ENCODE measurements around the gene QKI. TPM values are rescaled to one million over a fixed set of nuclear protein-coding genes. Genes with fewer than 3 reads are reported as not detected.

Gene QKI
- polyA plus RNA-seq, 1 donor (not counting 4 experiments of a cell fraction or from before 2014, with no cell fraction given): 53.3 TPM

DNA sequence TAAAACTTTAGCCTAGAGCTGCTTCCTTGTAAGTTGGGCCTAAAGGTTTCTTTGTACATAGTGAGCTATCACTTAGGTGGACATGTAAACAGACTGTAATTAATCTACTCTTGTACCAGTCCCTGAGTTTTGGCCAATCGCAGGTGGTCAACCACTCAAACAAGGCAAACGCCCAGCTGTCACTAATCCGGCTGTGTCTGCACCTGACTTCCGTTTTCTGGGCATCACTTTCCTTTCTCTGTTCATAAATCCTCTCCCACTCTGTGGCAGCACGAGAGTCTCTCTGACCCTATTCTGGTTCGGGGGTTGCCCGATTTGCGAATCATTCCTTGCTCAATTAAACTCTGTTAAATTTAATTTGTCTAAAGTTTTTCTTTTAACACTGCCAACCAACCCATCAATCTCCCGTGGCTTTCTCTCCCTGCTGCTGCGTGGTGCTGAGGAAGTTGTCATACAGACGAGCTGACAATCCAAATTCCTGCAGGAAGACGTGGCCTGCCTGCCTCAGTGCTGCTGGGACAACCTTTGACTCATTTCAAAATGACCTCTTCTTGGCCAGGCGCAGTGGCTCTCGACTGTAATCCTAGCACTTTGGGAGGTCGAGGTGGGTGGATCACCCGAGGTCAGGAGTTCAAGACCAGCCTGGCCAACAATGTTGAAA is 206.3 kb downstream of the QKI start:
- FAIRE-seq: no peak
- H4K20me1 ChIP-seq (ENCODE audit: control insufficient read depth, extremely low read depth, insufficient read depth, low read length): no peaks in the 10 kb centered on the region
- TF ChIP-seq, protein P1, sequence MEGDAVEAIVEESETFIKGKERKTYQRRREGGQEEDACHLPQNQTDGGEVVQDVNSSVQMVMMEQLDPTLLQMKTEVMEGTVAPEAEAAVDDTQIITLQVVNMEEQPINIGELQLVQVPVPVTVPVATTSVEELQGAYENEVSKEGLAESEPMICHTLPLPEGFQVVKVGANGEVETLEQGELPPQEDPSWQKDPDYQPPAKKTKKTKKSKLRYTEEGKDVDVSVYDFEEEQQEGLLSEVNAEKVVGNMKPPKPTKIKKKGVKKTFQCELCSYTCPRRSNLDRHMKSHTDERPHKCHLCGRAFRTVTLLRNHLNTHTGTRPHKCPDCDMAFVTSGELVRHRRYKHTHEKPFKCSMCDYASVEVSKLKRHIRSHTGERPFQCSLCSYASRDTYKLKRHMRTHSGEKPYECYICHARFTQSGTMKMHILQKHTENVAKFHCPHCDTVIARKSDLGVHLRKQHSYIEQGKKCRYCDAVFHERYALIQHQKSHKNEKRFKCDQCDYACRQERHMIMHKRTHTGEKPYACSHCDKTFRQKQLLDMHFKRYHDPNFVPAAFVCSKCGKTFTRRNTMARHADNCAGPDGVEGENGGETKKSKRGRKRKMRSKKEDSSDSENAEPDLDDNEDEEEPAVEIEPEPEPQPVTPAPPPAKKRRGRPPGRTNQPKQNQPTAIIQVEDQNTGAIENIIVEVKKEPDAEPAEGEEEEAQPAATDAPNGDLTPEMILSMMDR (optimal IDR thresholded peaks at IDR 0.05 in 1 of 3, IDR thresholded peaks at IDR 0.05 in 1 of 3, conservative IDR thresholded peaks at IDR 0.05 in 1 of 3; ENCODE audit: extremely low read depth in 1 of 3, insufficient read depth in 2 of 3, low read length in 3 of 3): no peak
- TF ChIP-seq EZH2 (IDR thresholded peaks at IDR 0.05; ENCODE audit: low read length): no peak

DNA sequence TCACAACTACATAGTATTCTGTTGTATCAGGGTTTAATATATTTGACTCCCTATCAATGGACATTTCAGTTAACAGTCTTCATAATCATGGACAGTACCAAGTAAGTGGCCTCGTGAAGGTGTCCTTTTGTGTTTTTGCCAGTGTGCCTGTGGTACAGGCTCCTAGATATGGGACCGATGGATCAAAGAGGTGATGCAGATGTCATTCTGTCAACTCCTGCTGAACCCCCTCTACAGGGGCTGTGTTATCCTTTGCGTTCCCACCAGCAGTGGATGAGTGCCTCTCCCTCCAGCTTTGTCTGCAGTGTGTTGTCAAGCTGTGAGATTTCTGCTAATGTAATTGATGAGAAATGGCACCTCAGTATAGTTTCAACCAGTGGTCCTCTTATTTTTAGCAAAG is 210.7 kb downstream of the QKI start:
- H3K79me2 ChIP-seq (ENCODE audit: control insufficient read depth, insufficient read depth, low read length): no peaks in the 10 kb centered on the region
- H3K9me1 ChIP-seq (ENCODE audit: control insufficient read depth, extremely low read depth, insufficient read depth, low read length): no peaks in the 10 kb centered on the region
- TF ChIP-seq, protein P1 (optimal IDR thresholded peaks at IDR 0.05 in 1 of 3, IDR thresholded peaks at IDR 0.05 in 1 of 3, conservative IDR thresholded peaks at IDR 0.05 in 1 of 3; ENCODE audit: extremely low read depth in 1 of 3, insufficient read depth in 2 of 3, low read length in 3 of 3): no peak
- no peak for TF ChIP-seq EZH2 (IDR thresholded peaks at IDR 0.05; ENCODE audit: low read length)
- no peak overlapping the region for H2AFZ ChIP-seq (ENCODE audit: control insufficient read depth, low read length)
- DNase-seq (ENCODE audit: low read depth, low spot score) (no peak), FAIRE-seq (no peak)
- H3K9ac ChIP-seq (ENCODE audit: control insufficient read depth, extremely low read depth, insufficient read depth, low read length): no peak overlapping the region
- H3K4me1 ChIP-seq (ENCODE audit: control insufficient read depth, extremely low read depth, insufficient read depth, low read length): no peaks in the 10 kb centered on the region
- no peaks in the 10 kb centered on the region for H3K36me3 ChIP-seq (ENCODE audit: control insufficient read depth in 2 of 2, extremely low read depth in 1 of 2, insufficient read depth in 2 of 2, low read length in 2 of 2)
- dilution Hi-C loops (cut with MboI; ENCODE audit: extremely low pct_ligation_motif_present, low sequenced_read_pairs): no loop called here
- H3K4me2 ChIP-seq (ENCODE audit: control insufficient read depth, extremely low read depth, insufficient read depth, low read depth, low read length): no peak overlapping the region
- H3K27ac ChIP-seq (ENCODE audit: control insufficient read depth, insufficient read depth, low read length): no peak overlapping the region
- no peaks in the 10 kb centered on the region for H4K20me1 ChIP-seq (ENCODE audit: control insufficient read depth, extremely low read depth, insufficient read depth, low read length)
- no peaks in the 10 kb centered on the region for H3K27me3 ChIP-seq (ENCODE audit: control insufficient read depth, extremely low read depth, insufficient read depth, low read length)
- no peak overlapping the region for H3K4me3 ChIP-seq (ENCODE audit: control insufficient read depth in 2 of 3, extremely low read depth in 1 of 3, insufficient read depth in 2 of 3, low read depth in 1 of 3, low read length in 3 of 3)
- H3K9me3 ChIP-seq (ENCODE audit: control insufficient read depth, low read depth, low read length): peaks cover 4% of the 10 kb centered on the region

More for the DNA sequence above, 206.3 kb downstream of the QKI start:
- dilution Hi-C loops (cut with MboI; ENCODE audit: extremely low pct_ligation_motif_present, low sequenced_read_pairs): no loop called here
- no peaks in the 10 kb centered on the region for H3K4me1 ChIP-seq (ENCODE audit: control insufficient read depth, extremely low read depth, insufficient read depth, low read length)
- H3K79me2 ChIP-seq (ENCODE audit: control insufficient read depth, insufficient read depth, low read length): no peaks in the 10 kb centered on the region
- no peaks in the 10 kb centered on the region for H3K9me1 ChIP-seq (ENCODE audit: control insufficient read depth, extremely low read depth, insufficient read depth, low read length)
- H3K27ac ChIP-seq (ENCODE audit: control insufficient read depth, insufficient read depth, low read length): no peak overlapping the region
- H3K27me3 ChIP-seq (ENCODE audit: control insufficient read depth, extremely low read depth, insufficient read depth, low read length): no peaks in the 10 kb centered on the region
- no peaks in the 10 kb centered on the region for H3K36me3 ChIP-seq (ENCODE audit: control insufficient read depth in 2 of 2, extremely low read depth in 1 of 2, insufficient read depth in 2 of 2, low read length in 2 of 2)
- no peak for DNase-seq (ENCODE audit: low read depth, low spot score)
- H3K9ac ChIP-seq (ENCODE audit: control insufficient read depth, extremely low read depth, insufficient read depth, low read length): no peak overlapping the region
- no peaks in the 10 kb centered on the region for H3K9me3 ChIP-seq (ENCODE audit: control insufficient read depth, low read depth, low read length)
- no peak overlapping the region for H3K4me3 ChIP-seq (ENCODE audit: control insufficient read depth in 2 of 3, extremely low read depth in 1 of 3, insufficient read depth in 2 of 3, low read depth in 1 of 3, low read length in 3 of 3)
- no peak overlapping the region for H2AFZ ChIP-seq (ENCODE audit: control insufficient read depth, low read length)
- no peak overlapping the region for H3K4me2 ChIP-seq (ENCODE audit: control insufficient read depth, extremely low read depth, insufficient read depth, low read depth, low read length)

Measured in keratinocyte (primary cell).